Measurements from ENCODE around the gene CBX5. TPM values are rescaled to one million over a fixed set of nuclear protein-coding genes. Genes with fewer than 3 reads are reported as not detected.

CBX5 gene
- total RNA-seq, 1 donor from 2014 or later, result 173 TPM

DNA sequence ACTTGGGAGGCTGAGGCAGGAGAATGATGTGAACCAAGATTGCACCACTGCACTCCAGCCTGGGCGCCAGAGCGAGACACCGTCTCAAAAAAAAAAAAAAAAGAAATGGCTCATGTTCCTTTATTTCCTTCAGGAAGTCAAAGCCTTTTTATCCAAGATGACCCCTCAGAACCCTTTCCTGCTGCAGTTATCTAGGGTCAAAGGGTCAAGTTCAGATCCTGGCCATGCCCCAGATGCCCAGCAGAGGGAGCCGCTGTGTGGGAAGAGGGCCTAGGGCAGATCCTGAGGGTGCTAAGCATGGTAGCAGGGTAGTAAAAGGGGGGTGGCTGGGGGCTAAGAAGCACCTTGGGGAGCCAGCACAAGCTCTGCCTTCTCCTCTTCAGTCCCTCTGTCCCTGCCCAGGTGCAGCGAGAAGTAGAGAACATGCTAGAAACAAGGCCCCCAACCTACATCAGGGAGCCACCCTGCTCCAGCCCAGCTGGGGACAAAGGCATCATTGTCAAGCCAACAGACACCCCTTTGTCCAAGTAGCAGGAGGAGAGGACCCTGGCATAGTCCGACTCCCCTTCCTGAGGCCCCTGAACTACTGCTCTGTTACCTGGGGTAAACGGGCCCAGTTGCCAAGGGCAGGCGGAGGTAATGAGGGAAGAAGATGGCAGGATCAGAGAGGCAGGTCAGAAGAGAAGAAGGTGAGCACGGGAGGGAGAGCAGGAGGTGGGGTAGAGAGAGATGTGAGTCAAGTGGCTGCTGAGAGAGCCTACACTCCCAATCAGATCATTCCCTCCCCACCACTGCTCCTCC, 14.4 kb upstream of the CBX5 start:
- TF ChIP-seq CTCF (IDR thresholded peaks at IDR 0.05; ENCODE audit: unreplicated experiment), result peak; percentile 62
- Mint-ChIP-seq H3K4me3 (ENCODE audit: unreplicated experiment) (no peak overlapping the region), H3K27ac (ENCODE audit: unreplicated experiment) (no peak overlapping the region), H3K9me3 (ENCODE audit: unreplicated experiment) (no peaks in the 10 kb centered on the region), H3K4me1 (ENCODE audit: unreplicated experiment) (peaks cover 8% of the 10 kb centered on the region), H3K36me3 (ENCODE audit: low read depth, unreplicated experiment) (no peaks in the 10 kb centered on the region), H3K27me3 (ENCODE audit: unreplicated experiment) (peaks cover 12% of the 10 kb centered on the region)
- peak; percentile 57 for DNase-seq (ENCODE audit: low spot score)

- Mint-ChIP-seq H3K4me1 (ENCODE audit: unreplicated experiment) (peaks cover 8% of the 10 kb centered on the region), H3K36me3 (ENCODE audit: low read depth, unreplicated experiment) (peaks cover 3% of the 10 kb centered on the region), H3K9me3 (ENCODE audit: unreplicated experiment) (no peaks in the 10 kb centered on the region), H3K27me3 (ENCODE audit: unreplicated experiment) (peaks cover 8% of the 10 kb centered on the region), H3K4me3 (ENCODE audit: unreplicated experiment) (no peak overlapping the region), H3K27ac (ENCODE audit: unreplicated experiment) (peak overlapping the region; percentile 54)
- DNase-seq (ENCODE audit: low spot score), result no peak
- no peak for TF ChIP-seq CTCF (IDR thresholded peaks at IDR 0.05; ENCODE audit: unreplicated experiment)
Observed at GRCh38 chr12:54292931-54293241, 13.0 kb upstream of the CBX5 start.

GRCh38 chr12:54292083-54292930, 12.4 kb upstream of the CBX5 start:
- Mint-ChIP-seq H3K27ac (ENCODE audit: unreplicated experiment) (no peak overlapping the region), H3K36me3 (ENCODE audit: low read depth, unreplicated experiment) (peaks cover 8% of the 10 kb centered on the region), H3K4me1 (ENCODE audit: unreplicated experiment) (peaks cover 8% of the 10 kb centered on the region), H3K27me3 (ENCODE audit: unreplicated experiment) (peaks cover 5% of the 10 kb centered on the region), H3K4me3 (ENCODE audit: unreplicated experiment) (no peak overlapping the region), H3K9me3 (ENCODE audit: unreplicated experiment) (no peaks in the 10 kb centered on the region)
- DNase-seq (ENCODE audit: low spot score), result no peak
- TF ChIP-seq CTCF (IDR thresholded peaks at IDR 0.05; ENCODE audit: unreplicated experiment), result no peak

DNA sequence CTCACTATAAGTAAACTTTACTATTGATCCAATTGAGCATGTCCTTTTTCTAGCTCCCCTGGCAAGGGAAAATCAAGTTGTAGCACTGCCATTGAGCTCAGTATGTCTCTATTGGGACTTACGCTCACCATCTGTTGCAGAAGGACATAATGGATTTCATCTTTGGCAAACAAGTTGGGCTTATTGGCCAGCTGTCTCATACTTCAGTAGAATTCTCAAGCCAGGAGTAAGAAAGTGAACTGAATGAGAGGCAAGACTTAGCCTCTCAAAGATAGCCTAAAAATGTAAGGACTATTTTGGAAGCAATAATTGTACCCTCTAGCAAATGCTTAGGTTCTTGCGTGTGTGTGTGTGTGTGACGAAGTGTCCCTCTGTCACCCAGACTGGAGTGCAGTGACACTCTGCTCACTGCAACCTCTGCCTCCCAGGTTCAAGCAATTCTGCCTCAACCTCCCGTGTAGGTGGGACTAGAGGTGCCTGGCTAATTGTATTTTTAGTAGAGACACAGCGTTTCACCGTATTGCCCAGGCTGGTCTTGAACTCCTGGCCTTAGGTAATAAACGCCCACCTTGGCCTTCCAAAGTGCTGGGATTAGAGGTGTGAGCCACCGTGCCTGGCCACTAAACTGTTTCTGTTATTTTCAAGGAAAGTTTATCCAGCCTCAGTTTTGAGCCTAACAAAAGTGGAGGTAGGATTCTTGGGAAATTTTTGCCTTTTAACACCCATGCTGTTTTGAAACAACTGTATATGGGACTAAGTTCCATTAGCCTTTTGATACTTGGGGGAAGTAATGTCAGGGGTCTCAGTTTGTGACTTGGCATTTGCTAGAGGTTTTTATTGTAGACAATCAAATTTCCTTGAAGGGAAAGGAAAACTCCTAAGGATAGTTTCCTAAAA, 7.6 kb upstream of the CBX5 start:
- no peak for DNase-seq (ENCODE audit: low spot score)

More for the DNA sequence above, 7.6 kb upstream of the CBX5 start:
- peak overlapping the region; percentile 5 for H3K27ac Mint-ChIP-seq (ENCODE audit: unreplicated experiment)
- H3K36me3 Mint-ChIP-seq (ENCODE audit: low read depth, unreplicated experiment), result peaks cover 48% of the 10 kb centered on the region
- peaks cover 5% of the 10 kb centered on the region for H3K27me3 Mint-ChIP-seq (ENCODE audit: unreplicated experiment)
- H3K9me3 Mint-ChIP-seq (ENCODE audit: unreplicated experiment), result no peaks in the 10 kb centered on the region
- peaks cover 26% of the 10 kb centered on the region for H3K4me1 Mint-ChIP-seq (ENCODE audit: unreplicated experiment)
- H3K4me3 Mint-ChIP-seq (ENCODE audit: unreplicated experiment), result no peak overlapping the region
- no peak for TF ChIP-seq CTCF (IDR thresholded peaks at IDR 0.05; ENCODE audit: unreplicated experiment)

All from endothelial cell (in vitro differentiated cells).